Mesendoderm (in vitro differentiated cells): ENCODE data around the gene ZNF618.

Experiments
- DNase-seq: peaks from one replicate; pipeline ENCODE4 v3.0.0; 2013
- H2AK5ac ChIP-seq: 2 replicates; pipeline ENCODE4 v1.6.1; 2013; ENCODE audit warnings: low read length, inconsistent platforms
- H2BK120ac ChIP-seq: 2 replicates; pipeline ENCODE4 v1.6.1; 2013; ENCODE audit warnings: low read depth, mild to moderate bottlenecking, low read length, moderate library complexity, mixed read lengths
- H2BK15ac ChIP-seq: replicated peaks from 2 replicates; pipeline ENCODE4 v1.6.1; 2013; ENCODE audit warnings: low read depth, mild to moderate bottlenecking, moderate library complexity
- H2BK5ac ChIP-seq: 2 replicates; pipeline ENCODE4 v1.6.1; 2013; ENCODE audit warnings: low read length, inconsistent platforms
- H3K18ac ChIP-seq: 2 replicates; pipeline ENCODE4 v1.6.1; 2013; ENCODE audit warnings: mild to moderate bottlenecking, low read length, mixed read lengths
- H3K23ac ChIP-seq: one replicate; pipeline ENCODE4 v1.6.1; 2013; ENCODE audit warnings: low read length
- H3K27ac ChIP-seq: 2 replicates; pipeline ENCODE4 v1.5.1; 2013; ENCODE audit warnings: low read depth, mild to moderate bottlenecking, inconsistent platforms, low read length, moderate library complexity
- H3K27me3 ChIP-seq: 2 replicates; pipeline ENCODE4 v1.6.1; 2013; ENCODE audit warnings: low read length, control low read depth, mild to moderate bottlenecking, inconsistent platforms; ENCODE audit not compliant: insufficient read depth, poor library complexity
- H3K36me3 ChIP-seq: 2 replicates; pipeline ENCODE4 v1.6.1; 2013; ENCODE audit warnings: low read length, inconsistent platforms; ENCODE audit not compliant: control insufficient read depth, insufficient read depth
- H3K4ac ChIP-seq: one replicate; pipeline ENCODE4 v1.6.1; 2013; ENCODE audit warnings: low read depth, mild to moderate bottlenecking, low read length, moderate library complexity
- H3K4me1 ChIP-seq: 2 replicates; pipeline ENCODE4 v1.6.1; 2013; ENCODE audit warnings: low read depth, low read length, inconsistent platforms; ENCODE audit not compliant: control insufficient read depth
- H3K4me2 ChIP-seq: 2 replicates; pipeline ENCODE4 v1.6.1; 2013; ENCODE audit warnings: low read length
- H3K4me3 ChIP-seq: 2 replicates; pipeline ENCODE4 v1.5.1; 2013; ENCODE audit warnings: mild to moderate bottlenecking, low read length
- H3K56ac ChIP-seq: one replicate; pipeline ENCODE4 v1.6.1; 2013; ENCODE audit warnings: low read length
- H3K79me1 ChIP-seq: 2 replicates; pipeline ENCODE4 v1.6.1; 2013; ENCODE audit warnings: low read length, inconsistent platforms
- H3K79me2 ChIP-seq: 2 replicates; pipeline ENCODE4 v1.6.1; 2013; ENCODE audit warnings: mild to moderate bottlenecking, low read length; ENCODE audit not compliant: control insufficient read depth, insufficient read depth
- H3K9ac ChIP-seq: 2 replicates; pipeline ENCODE4 v1.6.1; 2013; ENCODE audit warnings: low read length, inconsistent platforms
- H4K5ac ChIP-seq: one replicate; pipeline ENCODE4 v1.6.1; 2013; ENCODE audit warnings: low read length
- H4K8ac ChIP-seq: one replicate; pipeline ENCODE4 v1.6.1; 2013; ENCODE audit warnings: low read depth, mild to moderate bottlenecking, control low read depth, low read length, moderate library complexity
- WGBS: extraction: QIAGEN DNeasy Blood & Tissue Kit; methylation state at CpG from one replicate; pipeline ENCODE4 v1.1.7; 2013; ENCODE audit warnings: low lambda C conversion rate, missing lambda C conversion rate; ENCODE audit not compliant: insufficient coverage; ENCODE audit errors: extremely low coverage; 5-methylcytosine and 5-hydroxymethylcytosine counted together

ZNF618 gene

DNA sequence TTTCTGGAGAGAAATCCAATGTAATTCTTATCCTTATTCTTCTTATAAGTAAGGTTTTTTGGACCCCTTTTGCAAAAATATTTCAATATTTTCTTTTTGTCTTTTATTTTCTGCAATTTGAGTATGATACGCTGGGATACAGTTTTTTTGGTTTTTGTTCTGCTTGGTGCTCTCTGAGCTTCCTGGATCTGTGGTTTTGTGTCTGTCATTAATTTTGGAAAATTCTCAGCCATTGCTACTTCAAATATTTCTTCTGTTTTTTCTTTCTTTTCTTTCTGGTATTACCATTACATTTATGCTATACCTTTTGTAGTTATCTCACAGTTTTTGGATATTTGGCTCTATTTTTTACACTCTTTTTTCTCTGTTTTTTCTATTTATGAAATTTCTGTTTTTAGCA, 50.1 kb downstream of the ZNF618 start:
- no peaks in the 10 kb centered on the region for H3K27me3 ChIP-seq
- H3K4me1 ChIP-seq = peaks cover 6% of the 10 kb centered on the region
- no peak overlapping the region for H2BK15ac ChIP-seq
- H3K56ac ChIP-seq = no peak overlapping the region
- no peak for DNase-seq
- H4K5ac ChIP-seq = no peak overlapping the region
- no peak overlapping the region for H3K4me2 ChIP-seq
- no peak overlapping the region for H3K4me3 ChIP-seq
- no peak overlapping the region for H2BK120ac ChIP-seq
- H2AK5ac ChIP-seq = no peak overlapping the region
- H3K18ac ChIP-seq = no peak overlapping the region
- no peaks in the 10 kb centered on the region for H3K36me3 ChIP-seq
- no CpG with 5 or more reads among the region's 1 CpG for WGBS
- H3K79me1 ChIP-seq = peaks cover 20% of the 10 kb centered on the region
- H3K23ac ChIP-seq = no peak overlapping the region
- H2BK5ac ChIP-seq = no peak overlapping the region
- H3K79me2 ChIP-seq = peaks cover 17% of the 10 kb centered on the region
- H4K8ac ChIP-seq = no peak overlapping the region
- H3K27ac ChIP-seq = no peak overlapping the region
- H3K9ac ChIP-seq = no peak overlapping the region
- H3K4ac ChIP-seq = no peak overlapping the region

DNA sequence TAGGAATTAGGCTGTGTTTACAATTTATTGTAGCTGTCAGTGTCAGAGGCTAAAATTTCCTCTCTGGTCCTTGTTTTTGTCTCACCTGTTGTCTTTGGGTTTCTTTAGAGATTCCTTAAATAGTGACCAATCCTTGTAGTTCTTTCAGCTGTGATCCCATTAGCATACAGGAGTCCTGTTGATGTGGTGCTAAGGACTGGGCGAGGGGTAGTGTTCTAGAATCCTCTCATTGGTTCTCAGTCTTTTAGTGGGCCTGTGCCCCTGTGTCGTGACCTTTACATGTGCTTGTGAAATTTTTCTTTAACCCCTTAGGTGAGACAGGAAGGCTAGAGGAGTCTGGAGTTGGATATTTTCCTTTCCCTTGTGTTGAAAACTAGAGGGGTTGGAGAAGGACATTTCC, 51.2 kb downstream of the ZNF618 start:
- Histone ChIP-seq H3K9ac (no peak overlapping the region), H3K4ac (no peak overlapping the region), H2BK5ac (no peak overlapping the region), H3K18ac (no peak overlapping the region), H4K5ac (no peak overlapping the region), H3K27ac (no peak overlapping the region), H3K4me1 (peaks cover 6% of the 10 kb centered on the region), H3K23ac (no peak overlapping the region), H2AK5ac (no peak overlapping the region), H3K27me3 (no peaks in the 10 kb centered on the region), H4K8ac (no peak overlapping the region), H3K4me3 (no peak overlapping the region), H3K4me2 (no peak overlapping the region), H3K56ac (no peak overlapping the region), H3K36me3 (no peaks in the 10 kb centered on the region), H3K79me1 (peaks cover 20% of the 10 kb centered on the region), H2BK15ac (no peak overlapping the region), H3K79me2 (peaks cover 15% of the 10 kb centered on the region), H2BK120ac (no peak overlapping the region)
- no CpG with 5 or more reads among the region's 2 CpGs for WGBS
- peak; percentile 78 for DNase-seq

DNA sequence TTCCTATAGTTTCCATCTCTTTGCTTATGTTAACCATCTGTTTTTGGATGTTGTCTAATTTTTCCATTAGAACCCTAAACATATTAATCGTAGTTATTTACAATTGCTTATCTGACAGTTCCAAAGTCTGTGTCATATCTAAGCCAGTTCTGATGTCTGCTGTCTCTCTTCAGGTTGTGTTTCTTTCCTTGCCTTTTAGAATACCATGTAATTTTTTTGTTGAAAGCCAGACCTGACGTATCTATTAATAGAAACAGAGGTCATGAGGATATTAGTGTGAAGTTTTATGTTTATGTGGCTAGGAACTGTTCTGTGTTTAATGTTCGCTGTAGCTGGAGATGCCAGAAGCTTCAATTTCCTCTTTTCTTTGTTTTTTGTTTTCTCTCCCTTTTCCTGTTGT, 52.2 kb downstream of the ZNF618 start:
- DNase-seq = no peak
- no peak overlapping the region for H2AK5ac ChIP-seq
- no peak overlapping the region for H3K18ac ChIP-seq
- no peak overlapping the region for H3K4ac ChIP-seq
- no peaks in the 10 kb centered on the region for H3K27me3 ChIP-seq
- no peak overlapping the region for H3K4me2 ChIP-seq
- H2BK120ac ChIP-seq = no peak overlapping the region
- H3K27ac ChIP-seq = no peak overlapping the region
- peaks cover 6% of the 10 kb centered on the region for H3K4me1 ChIP-seq
- H3K23ac ChIP-seq = no peak overlapping the region
- H3K79me2 ChIP-seq = peaks cover 22% of the 10 kb centered on the region
- no peak overlapping the region for H3K56ac ChIP-seq
- no peaks in the 10 kb centered on the region for H3K36me3 ChIP-seq
- no peak overlapping the region for H4K5ac ChIP-seq
- no peak overlapping the region for H4K8ac ChIP-seq
- no peak overlapping the region for H3K9ac ChIP-seq
- H3K4me3 ChIP-seq = no peak overlapping the region
- no CpG with 5 or more reads among the region's 3 CpGs for WGBS
- no peak overlapping the region for H2BK5ac ChIP-seq
- peaks cover 29% of the 10 kb centered on the region for H3K79me1 ChIP-seq
- H2BK15ac ChIP-seq = no peak overlapping the region

DNA sequence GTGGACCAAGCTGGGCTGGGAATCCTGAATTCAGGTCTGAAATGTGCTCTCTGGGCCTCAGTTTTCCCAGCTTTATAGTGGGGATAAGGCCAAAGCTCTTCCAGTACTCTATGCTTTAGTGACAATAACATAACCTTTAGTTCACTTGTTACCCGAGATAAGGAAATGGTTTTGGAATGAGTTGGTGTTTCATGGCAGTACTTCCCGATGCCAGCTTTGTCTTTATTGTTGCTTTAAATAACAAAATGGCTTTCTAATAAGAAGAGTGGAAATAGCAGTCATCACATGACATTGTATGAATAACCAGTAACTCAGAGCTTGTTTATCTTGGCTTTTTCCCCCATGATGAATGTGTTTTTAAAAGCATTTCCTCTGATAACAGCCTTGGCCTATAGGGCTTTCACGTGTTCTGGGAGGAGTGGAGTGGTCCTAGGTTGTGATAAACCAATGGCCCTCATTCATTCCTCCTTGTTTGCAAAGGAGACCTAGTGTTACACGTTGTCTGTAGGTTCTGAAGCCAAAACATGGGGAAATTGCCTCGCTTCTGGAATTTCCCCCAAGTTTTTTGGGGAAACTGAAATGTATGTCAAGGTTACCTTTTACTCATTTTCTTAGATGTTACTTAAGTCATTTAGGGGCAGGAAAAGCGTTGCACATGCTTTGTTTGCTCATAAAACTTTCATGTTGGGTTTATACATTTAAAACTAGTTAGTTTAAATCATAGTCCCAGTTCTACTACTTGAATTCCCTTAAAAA, 53.7 kb downstream of the ZNF618 start:
- Histone ChIP-seq H3K4me1 (peaks cover 6% of the 10 kb centered on the region), H2AK5ac (no peak overlapping the region), H2BK120ac (no peak overlapping the region), H3K4ac (no peak overlapping the region), H3K56ac (no peak overlapping the region), H3K79me1 (peaks cover 37% of the 10 kb centered on the region), H3K23ac (no peak overlapping the region), H3K9ac (no peak overlapping the region), H3K4me2 (no peak overlapping the region), H2BK15ac (no peak overlapping the region), H3K36me3 (no peaks in the 10 kb centered on the region), H4K5ac (no peak overlapping the region), H4K8ac (no peak overlapping the region), H3K18ac (no peak overlapping the region), H3K27me3 (no peaks in the 10 kb centered on the region), H3K79me2 (peaks cover 22% of the 10 kb centered on the region), H3K4me3 (no peak overlapping the region), H3K27ac (no peak overlapping the region), H2BK5ac (no peak overlapping the region)
- no CpG with 5 or more reads among the region's 6 CpGs for WGBS
- DNase-seq = no peak

DNA sequence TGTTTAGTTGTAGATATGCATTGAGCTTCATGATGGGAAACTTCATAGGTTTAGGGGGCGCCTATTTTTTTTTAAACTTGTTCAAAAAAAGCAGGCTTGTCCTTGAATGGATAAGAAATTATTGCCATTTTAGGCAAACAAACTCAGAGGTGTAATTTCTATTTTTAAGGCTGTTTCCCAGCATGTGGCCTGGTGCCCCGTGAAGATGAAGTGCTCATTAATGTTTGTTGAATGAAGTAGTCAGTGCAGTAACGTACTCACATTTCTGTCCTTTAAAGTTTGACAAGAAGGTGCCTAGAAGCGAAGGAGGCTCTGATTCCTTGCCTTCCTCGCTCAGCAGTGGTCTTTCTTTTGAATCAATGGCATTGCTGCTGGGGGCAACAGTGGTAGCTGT, 54.3 kb downstream of the ZNF618 start:
- no peak for DNase-seq
- no peak overlapping the region for H3K4me3 ChIP-seq
- no peak overlapping the region for H3K4ac ChIP-seq
- no peak overlapping the region for H2BK5ac ChIP-seq
- peaks cover 39% of the 10 kb centered on the region for H3K79me1 ChIP-seq
- no peak overlapping the region for H3K9ac ChIP-seq
- H3K4me1 ChIP-seq = peaks cover 6% of the 10 kb centered on the region
- no CpG with 5 or more reads among the region's 5 CpGs for WGBS
- no peaks in the 10 kb centered on the region for H3K27me3 ChIP-seq
- no peak overlapping the region for H2BK15ac ChIP-seq
- no peak overlapping the region for H3K23ac ChIP-seq
- peaks cover 22% of the 10 kb centered on the region for H3K79me2 ChIP-seq
- no peak overlapping the region for H2BK120ac ChIP-seq
- no peak overlapping the region for H3K27ac ChIP-seq
- H3K36me3 ChIP-seq = no peaks in the 10 kb centered on the region
- H3K18ac ChIP-seq = no peak overlapping the region
- H2AK5ac ChIP-seq = no peak overlapping the region
- H4K5ac ChIP-seq = no peak overlapping the region
- no peak overlapping the region for H4K8ac ChIP-seq
- H3K4me2 ChIP-seq = no peak overlapping the region
- no peak overlapping the region for H3K56ac ChIP-seq

- H3K23ac ChIP-seq = no peak overlapping the region
- H3K27ac ChIP-seq = no peak overlapping the region
- H3K4ac ChIP-seq = no peak overlapping the region
- no peak overlapping the region for H2BK120ac ChIP-seq
- peaks cover 22% of the 10 kb centered on the region for H3K79me2 ChIP-seq
- H2AK5ac ChIP-seq = no peak overlapping the region
- H3K9ac ChIP-seq = no peak overlapping the region
- H3K4me2 ChIP-seq = no peak overlapping the region
- H4K5ac ChIP-seq = no peak overlapping the region
- H2BK15ac ChIP-seq = no peak overlapping the region
- H3K56ac ChIP-seq = no peak overlapping the region
- no peak overlapping the region for H4K8ac ChIP-seq
- no peak overlapping the region for H3K4me3 ChIP-seq
- H3K36me3 ChIP-seq = no peaks in the 10 kb centered on the region
- H3K4me1 ChIP-seq = peaks cover 6% of the 10 kb centered on the region
- H3K27me3 ChIP-seq = no peaks in the 10 kb centered on the region
- no CpG with 5 or more reads among the region's 5 CpGs for WGBS
- no peak overlapping the region for H2BK5ac ChIP-seq
- peaks cover 43% of the 10 kb centered on the region for H3K79me1 ChIP-seq
- no peak overlapping the region for H3K18ac ChIP-seq
- no peak for DNase-seq
Measured at GRCh38 chr9:113931140-113931539, 55.0 kb downstream of the ZNF618 start.
